Hypothalamus (tissue), 51 donors: ENCODE data around the gene EFNB3.
A peak's percentile ranks its signal among the peaks of the same experiment; 100 is the strongest.

Source experiments
- DNase-seq, 51 donors: peaks; one replicate each; lab custom pipeline; 2025; lab: John Stamatoyannopoulos, UW

EFNB3 gene

GRCh38 chr17:7697828-7698588 is 7.0 kb upstream of the EFNB3 start:
- no peak for DNase-seq

DNA sequence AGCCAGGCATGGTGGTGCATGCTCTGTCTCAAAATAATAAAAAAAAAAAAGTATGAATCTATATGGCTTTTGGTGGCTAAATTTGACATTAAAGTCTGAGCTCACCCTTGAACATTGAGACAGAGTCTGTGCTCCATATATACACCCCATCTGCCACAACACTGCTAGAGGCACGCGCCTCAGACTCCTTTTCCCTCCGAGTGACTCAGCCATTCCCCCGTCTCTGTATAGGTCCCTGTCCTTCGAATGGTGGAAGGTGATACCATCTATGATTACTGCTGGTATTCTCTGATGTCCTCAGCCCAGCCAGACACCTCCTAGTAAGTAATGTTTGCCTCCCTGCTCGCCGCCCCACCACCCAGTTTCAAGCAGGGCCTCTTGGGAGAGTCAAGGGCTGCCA is 4.5 kb upstream of the EFNB3 start:
- no peak for DNase-seq

DNA sequence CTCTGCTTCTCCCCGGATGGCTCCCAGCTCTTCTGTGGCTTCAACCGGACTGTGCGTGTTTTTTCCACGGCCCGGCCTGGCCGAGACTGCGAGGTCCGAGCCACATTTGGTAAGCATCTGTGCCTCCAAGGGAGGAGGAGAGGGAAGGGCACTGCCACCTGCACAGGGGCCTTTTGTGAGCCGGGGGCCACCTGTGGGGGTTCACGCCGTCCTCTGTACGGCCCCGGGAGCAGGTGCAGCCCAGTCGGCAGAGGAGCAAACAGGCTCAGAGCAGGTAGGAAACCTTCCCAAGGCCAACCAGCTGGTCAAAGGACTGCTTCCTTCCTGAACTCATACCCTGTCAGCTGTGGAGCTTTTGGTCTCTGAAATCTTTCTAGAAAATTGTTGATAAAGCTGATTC is 3.3 kb upstream of the EFNB3 start:
- DNase-seq: no peak

DNA sequence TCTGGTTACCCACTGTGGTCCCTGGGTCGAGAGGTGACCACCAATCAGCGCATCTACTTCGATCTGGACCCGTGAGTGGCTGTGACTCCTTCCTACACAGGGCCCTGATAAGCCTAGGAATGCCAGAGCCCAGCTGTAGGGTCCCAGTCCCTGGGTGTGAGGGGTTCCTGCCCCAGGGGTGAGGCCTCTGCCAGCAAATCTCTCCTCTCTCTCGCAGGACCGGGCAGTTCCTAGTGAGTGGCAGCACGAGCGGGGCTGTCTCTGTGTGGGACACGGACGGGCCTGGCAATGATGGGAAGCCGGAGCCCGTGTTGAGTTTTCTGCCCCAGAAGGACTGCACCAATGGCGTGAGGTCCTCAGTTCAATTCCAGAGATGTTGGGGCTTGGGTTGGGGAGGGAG is 2.2 kb upstream of the EFNB3 start:
- no peak for DNase-seq

DNA sequence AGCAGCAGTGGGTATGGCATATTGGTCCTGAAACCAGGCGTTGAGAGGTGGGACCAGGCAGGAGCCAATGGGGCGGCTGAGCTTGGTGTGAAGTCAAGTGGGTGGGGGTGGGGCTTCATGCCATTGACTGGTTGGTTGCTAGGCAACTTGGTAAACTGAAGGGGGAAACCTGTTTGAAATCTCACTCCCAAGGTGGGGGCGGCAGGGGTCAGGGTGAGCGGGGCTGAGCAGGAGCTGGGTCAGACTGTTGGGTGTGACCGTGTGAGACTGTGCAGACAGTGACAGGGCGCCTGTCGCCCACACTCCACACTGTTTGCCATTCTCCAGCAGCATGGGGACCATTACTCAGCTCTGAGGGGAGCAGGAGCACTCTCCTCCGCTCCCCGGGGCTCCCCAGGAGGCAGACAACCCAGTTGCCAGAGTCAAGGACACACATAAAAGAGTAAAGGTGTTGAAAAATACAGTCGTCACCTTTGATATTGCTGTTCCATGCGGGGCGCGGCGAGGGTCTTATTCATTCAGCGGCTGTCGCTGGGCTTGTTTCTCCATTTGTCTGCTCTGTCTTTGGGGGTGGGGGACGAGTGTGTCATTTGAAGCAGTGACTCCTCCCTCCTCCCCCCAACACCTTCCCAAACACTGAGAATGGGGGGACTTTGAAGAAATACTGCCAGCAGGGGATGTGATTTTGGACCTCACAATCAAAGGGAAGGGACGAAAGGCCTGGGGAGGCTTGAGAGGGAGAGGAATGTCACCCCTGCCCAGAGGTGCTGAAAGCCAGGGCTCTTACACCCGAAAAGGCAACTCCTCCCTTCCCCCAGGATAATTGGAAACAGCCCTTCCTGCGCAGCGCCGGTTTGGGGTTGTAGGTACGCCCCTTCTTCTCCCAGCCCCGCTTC is 1.2 kb upstream of the EFNB3 start:
- peak in 31 of 51 donors; percentile 2 to 77 (median 42) for DNase-seq

DNA sequence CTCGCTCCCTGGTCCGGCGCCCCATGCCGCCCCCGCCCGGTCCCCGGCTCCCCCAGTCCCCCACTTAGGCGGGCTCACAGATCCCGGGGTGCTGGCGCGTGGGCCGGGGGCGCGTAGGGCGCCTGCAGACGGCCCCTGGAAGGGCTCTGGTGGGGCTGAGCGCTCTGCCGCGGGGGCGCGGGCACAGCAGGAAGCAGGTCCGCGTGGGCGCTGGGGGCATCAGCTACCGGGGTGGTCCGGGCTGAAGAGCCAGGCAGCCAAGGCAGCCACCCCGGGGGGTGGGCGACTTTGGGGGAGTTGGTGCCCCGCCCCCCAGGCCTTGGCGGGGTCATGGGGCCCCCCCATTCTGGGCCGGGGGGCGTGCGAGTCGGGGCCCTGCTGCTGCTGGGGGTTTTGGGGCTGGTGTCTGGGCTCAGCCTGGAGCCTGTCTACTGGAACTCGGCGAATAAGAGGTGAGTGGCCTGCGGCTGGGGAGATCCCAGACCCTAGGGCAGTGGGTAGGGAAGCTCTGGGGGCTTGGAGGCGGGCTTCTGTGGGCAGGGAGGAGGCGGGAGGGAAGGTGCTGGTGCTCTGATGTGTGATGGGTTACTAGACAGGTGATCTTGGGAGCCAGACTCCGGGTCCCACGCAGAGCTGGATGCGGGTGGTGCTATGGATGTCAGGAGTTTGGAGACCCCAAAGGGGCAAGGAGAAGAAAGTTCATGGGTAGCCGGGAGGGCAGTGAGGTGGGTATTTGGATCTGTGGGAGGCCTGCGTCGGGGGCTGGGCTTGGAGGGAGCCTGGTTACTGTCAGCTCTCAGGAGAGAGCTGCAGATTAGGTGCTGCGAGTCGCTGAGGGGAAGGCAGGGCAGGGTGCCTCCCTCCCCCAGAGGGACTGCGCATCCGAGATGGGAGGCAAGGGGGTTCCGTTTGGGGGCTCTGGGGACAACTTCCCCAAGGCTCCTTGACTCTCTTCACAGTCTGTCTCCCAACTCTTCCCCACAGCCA is 560 bp downstream of the EFNB3 start:
- DNase-seq: no peak

DNA sequence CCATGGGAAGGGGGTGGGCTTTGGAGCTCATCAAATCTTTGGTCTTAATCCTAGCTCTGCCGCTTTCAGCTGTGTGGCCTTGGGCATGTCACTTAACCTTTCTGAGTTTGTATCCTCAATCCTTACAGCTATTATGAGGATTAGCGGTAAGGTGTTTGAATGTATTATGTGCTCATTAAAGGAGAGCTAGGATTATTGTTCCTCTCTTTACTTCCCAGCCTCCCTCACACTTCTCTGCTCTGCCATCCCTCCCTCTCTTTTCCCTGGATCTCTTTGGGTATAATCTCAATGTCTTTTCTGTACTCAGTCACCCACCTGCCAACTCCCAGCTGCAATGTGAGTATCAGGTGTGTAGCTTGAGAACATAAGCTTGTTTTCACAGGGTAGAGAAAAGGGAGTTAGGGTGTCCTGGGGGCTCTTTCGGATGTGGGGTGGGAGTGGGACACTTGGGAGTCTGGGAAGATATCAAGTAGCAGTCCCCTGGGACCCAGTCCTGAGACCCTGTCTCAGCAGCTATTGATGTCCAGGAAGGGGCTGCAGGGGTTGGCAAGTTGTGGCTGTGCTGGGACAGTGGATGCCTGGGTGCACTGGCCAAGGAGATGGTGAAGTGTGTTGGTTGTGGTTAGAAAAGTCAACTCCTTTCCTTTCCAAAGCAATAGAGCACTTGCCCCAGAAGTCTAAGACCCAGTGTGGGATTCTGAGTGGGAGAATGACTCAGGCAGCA is 1.8 kb downstream of the EFNB3 start:
- no peak for DNase-seq

- peak in 18 of 51 donors; percentile 10 to 52 (median 28) for DNase-seq
Measured at GRCh38 chr17:7707446-7707845, 2.4 kb downstream of the EFNB3 start.

DNA sequence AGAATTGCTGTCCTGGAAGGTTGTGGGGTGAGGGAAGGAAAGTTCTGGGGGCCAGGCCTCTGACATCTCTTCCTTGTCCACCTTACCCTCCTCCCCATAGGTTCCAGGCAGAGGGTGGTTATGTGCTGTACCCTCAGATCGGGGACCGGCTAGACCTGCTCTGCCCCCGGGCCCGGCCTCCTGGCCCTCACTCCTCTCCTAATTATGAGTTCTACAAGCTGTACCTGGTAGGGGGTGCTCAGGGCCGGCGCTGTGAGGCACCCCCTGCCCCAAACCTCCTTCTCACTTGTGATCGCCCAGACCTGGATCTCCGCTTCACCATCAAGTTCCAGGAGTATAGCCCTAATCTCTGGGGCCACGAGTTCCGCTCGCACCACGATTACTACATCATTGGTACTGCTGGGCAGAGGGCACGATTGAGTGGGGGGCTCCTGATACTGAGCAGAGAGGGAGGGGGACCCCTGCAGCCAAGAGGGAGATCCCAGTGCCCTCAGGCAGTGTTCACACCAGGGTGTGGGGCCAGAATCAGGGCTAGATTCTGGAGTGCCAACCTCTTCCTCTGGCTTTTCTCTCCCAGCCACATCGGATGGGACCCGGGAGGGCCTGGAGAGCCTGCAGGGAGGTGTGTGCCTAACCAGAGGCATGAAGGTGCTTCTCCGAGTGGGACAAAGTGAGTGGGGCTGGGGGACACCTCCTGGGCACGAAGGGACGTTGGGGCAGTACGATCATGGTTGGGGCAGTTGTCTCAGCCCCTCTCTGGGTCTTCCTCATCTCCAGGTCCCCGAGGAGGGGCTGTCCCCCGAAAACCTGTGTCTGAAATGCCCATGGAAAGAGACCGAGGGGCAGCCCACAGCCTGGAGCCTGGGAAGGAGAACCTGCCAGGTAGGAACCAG is 3.1 kb downstream of the EFNB3 start:
- no peak for DNase-seq

- no peak for DNase-seq
Measured at GRCh38 chr17:7709031-7709430, 4.0 kb downstream of the EFNB3 start.

DNA sequence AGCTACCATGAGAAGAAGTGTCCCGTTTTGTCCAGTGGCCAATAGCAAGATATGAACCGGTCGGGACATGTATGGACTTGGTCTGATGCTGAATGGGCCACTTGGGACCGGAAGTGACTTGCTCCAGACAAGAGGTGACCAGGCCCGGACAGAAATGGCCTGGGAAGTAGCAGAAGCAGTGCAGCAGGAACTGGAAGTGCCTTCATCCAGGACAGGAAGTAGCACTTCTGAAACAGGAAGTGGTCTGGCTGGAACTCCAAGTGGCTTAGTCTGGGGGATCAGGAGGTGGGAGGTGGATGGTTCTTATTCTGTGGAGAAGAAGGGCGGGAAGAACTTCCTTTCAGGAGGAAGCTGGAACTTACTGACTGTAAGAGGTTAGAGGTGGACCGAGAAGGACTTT is 5.3 kb downstream of the EFNB3 start:
- DNase-seq: no peak

- DNase-seq: no peak
Measured at GRCh38 chr17:7711051-7711755, 6.2 kb downstream of the EFNB3 start.

DNA sequence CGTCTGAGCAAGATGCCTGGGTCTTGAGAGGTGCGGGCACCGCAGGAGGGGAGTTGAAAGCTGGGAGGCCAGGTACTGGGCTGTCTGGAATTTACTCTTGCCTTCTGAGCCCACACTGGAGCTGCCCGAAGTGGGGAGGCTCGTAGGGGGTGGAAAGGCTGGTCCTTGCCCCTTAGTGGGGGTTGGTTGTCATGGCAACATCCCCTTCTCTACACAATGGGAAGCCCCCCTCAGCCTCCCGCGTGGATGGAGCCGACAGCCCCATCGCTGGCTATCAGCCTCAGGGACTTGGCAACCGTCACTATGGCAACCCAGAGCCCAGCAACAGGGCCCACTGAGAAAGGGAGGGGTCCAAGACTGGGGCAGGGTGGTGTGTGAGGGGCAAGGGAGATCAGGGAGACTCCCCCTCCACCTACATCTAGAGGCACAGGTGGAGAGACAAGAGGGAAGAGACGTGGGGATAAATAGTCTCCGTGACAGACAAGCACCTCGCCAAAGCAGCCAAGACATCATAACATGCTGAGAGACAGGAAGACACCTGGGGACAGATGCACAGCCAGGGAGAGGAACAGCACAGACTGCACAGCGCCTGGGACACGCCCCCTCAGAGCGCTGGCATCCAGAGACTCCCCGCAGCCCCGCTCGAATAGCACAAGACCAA is 7.2 kb downstream of the EFNB3 start:
- peak in 15 of 51 donors; percentile 5 to 54 (median 22) for DNase-seq

DNA sequence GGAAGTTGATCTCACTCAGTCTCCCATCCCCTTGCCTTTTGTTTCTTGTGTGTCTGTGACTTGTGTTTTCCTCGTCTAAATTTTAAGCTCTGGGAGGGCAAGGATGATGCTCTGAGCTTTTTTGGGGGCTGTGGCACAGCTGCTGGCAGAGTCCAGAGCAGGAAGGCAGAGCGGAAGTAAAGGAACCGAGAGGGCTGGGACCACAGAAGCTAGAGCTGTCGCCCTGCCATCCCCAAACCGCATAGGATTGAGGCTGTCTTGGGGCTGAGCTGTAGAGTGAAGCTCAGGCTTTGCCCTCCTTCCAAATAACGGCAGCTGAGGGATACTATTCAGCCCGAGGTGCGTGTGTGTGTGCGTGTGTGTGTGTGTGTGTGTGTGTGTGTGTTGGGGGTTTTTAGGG is 8.8 kb downstream of the EFNB3 start:
- no peak for DNase-seq

DNA sequence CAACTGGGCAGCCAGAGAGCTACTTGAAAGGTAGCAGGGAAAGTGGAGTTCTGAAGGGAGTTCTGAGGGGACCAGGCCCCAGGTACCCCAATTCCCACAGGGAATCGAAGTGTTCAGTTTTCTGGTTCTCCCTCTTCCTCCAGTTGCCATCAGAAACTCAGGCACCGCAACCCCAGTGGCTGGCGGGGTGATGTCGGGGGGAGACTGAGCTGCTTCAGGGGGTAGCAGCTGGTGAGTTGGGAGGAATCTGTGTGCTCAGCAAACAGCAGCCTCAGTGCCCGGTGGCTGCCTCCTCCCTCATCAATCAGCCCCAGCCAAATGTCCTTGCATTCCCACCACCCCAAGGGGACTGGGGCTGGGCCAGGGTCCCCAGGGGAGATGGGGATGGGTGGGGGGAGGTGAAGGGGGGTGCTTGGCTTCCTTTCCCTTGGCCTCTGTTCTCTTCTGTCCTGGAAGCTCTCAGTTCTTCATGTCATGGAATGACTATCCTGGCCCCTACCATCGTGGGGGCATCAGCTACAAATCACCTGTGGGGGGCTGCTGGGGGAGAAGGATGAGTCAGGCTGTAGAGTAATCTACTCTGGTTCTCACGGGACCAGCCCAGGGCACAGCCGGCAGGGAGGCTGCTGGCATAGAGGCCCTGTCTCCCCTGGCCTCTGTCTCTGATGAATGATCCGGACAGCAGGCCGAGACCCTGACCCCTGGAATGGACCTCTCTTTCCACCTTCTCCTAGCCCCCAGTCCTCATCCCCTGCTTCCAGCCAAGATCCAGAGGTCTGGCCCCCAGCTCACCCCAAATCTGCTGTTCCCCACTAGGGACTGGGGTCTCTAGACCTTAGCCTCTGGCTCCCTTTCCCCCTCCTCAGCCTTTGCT is 10.0 kb downstream of the EFNB3 start:
- no peak for DNase-seq
